A673 (cell line): Measurements from ENCODE around the gene SLC35F1.

Source experiments
- CTCF ChIP-seq: fragments of 300-800, 200-600 bp; sonication (generic); conservative IDR thresholded peaks from 2 replicates; pipeline ENCODE4 v1.5.1; 2017; ENCODE audit warnings: low read depth, mild to moderate bottlenecking, antibody characterized with exemption, low read length, moderate library complexity, mixed read lengths
- EZH2 ChIP-seq: fragments of 200-600 bp; sonication (generic); IDR thresholded peaks from 2 replicates; pipeline ENCODE4 v1.6.1; 2017; ENCODE audit warnings: borderline replicate concordance, low read depth, mild to moderate bottlenecking, mixed read lengths, antibody characterized with exemption, low read length; ENCODE audit not compliant: poor library complexity, severe bottlenecking

GRCh38 chr6:118197539-118197938 is 290.5 kb downstream of the SLC35F1 start:
- TF ChIP-seq EZH2 (no peak), CTCF (no peak)
